ENCODE measurements around the gene TSPEAR.

GRCh38 chr21:44462834-44463200 is 248.6 kb downstream of the TSPEAR start:
- no peak for TF ChIP-seq CTCF (conservative IDR thresholded peaks at IDR 0.05; ENCODE audit: low read length)
- no peak for TF ChIP-seq EZH2phosphoT487 (IDR thresholded peaks at IDR 0.05; ENCODE audit: borderline replicate concordance, low read depth, low read length)

Data from OCI-LY7 (cell line).